Naive thymus-derived CD4-positive, alpha-beta T cell (primary cell): Measurements from ENCODE around the gene CCR5AS. TPM values are rescaled to one million over a fixed set of nuclear protein-coding genes. Genes with fewer than 3 reads are reported as not detected.

Experiments
- ATAC-seq: fragments of 150-1000 bp; cut with Tn5 transposase; 2 replicates; pipeline ENCODE4 v1.10.0; 2021; ENCODE audit warnings: mild to moderate bottlenecking, moderate library complexity
- CTCF ChIA-PET: fragments of 350-600 bp; sonication (Branson Sonifier 250); formaldehyde crosslinking; loops from one replicate; lab custom pipeline; 2021; ENCODE audit warnings: antibody characterized with exemption; lab: Charles Lee
- POLR2A ChIA-PET: fragments of 350-600 bp; sonication (Branson Sonifier 250); formaldehyde crosslinking; loops from one replicate; lab custom pipeline; 2021; ENCODE audit warnings: antibody characterized with exemption, inconsistent platforms; lab: Charles Lee
- DNase-seq, 9 donors: peaks; one replicate each; pipeline versions ENCODE4 v3.0.0 to v3.0.0-alpha.2; 2020 to 2022; ENCODE audit warnings: mixed read lengths in 1 of 9
- H3K27ac ChIP-seq: one replicate; pipeline ENCODE4 v1.7.0; 2013; ENCODE audit warnings: mild to moderate bottlenecking, low read depth, low read length, moderate library complexity
- H3K27me3 ChIP-seq, 2 donors: one replicate each; pipeline ENCODE4 v1.7.0; 2013; ENCODE audit warnings: low read length in 2 of 2, mild to moderate bottlenecking in 2 of 2, moderate library complexity in 2 of 2; ENCODE audit not compliant: control insufficient read depth in 2 of 2, insufficient read depth in 2 of 2
- H3K36me3 ChIP-seq, 3 experiments: 1 replicate in 2 of 3; 2 replicates in 1 of 3; pipeline ENCODE4 v1.7.0; 2013; ENCODE audit warnings: low read length in 3 of 3, mild to moderate bottlenecking in 3 of 3, moderate library complexity in 1 of 3; ENCODE audit not compliant: insufficient read depth in 3 of 3, control insufficient read depth in 2 of 3
- H3K4me1 ChIP-seq, 2 donors: one replicate each; pipeline ENCODE4 v1.7.0; 2013; ENCODE audit warnings: low read length in 2 of 2, mild to moderate bottlenecking in 2 of 2, moderate library complexity in 1 of 2; ENCODE audit not compliant: control insufficient read depth in 2 of 2, insufficient read depth in 2 of 2
- H3K4me3 ChIP-seq: 2 replicates; pipeline ENCODE4 v1.7.0; 2013; ENCODE audit warnings: mild to moderate bottlenecking, low read length
- H3K9me3 ChIP-seq, 3 experiments: 1 replicate in 2 of 3; 2 replicates in 1 of 3; pipeline ENCODE4 v1.7.0; 2013; ENCODE audit warnings: low read length in 3 of 3; ENCODE audit not compliant: control insufficient read depth in 2 of 3
- H3K27ac Mint-ChIP-seq, 9 donors: one replicate each; pipeline ENCODE4 v1.8.0; 2020 to 2022; ENCODE audit warnings: mixed read lengths in 9 of 9, mild to moderate bottlenecking in 8 of 9, moderate library complexity in 5 of 9, inconsistent platforms in 2 of 9
- H3K27me3 Mint-ChIP-seq, 5 donors: one replicate each; pipeline ENCODE4 v1.8.0; 2021 to 2022; ENCODE audit warnings: mixed read lengths in 5 of 5, mild to moderate bottlenecking in 1 of 5
- H3K36me3 Mint-ChIP-seq, 5 donors: one replicate each; pipeline ENCODE4 v1.8.0; 2020 to 2022; ENCODE audit warnings: mixed read lengths in 5 of 5, mild to moderate bottlenecking in 3 of 5, inconsistent platforms in 1 of 5
- H3K4me1 Mint-ChIP-seq, 7 donors: one replicate each; pipeline ENCODE4 v1.8.0; 2020 to 2022; ENCODE audit warnings: mixed read lengths in 7 of 7, mild to moderate bottlenecking in 3 of 7, inconsistent platforms in 1 of 7
- H3K4me3 Mint-ChIP-seq, 10 donors: one replicate each; pipeline ENCODE4 v1.8.0; 2020 to 2022; ENCODE audit warnings: mild to moderate bottlenecking in 10 of 10, mixed read lengths in 10 of 10, moderate library complexity in 6 of 10, inconsistent platforms in 2 of 10
- H3K9me3 Mint-ChIP-seq, 11 donors: one replicate each; pipeline ENCODE4 v1.8.0; 2020 to 2022; ENCODE audit warnings: mixed read lengths in 11 of 11, mild to moderate bottlenecking in 4 of 11, inconsistent platforms in 1 of 11, moderate library complexity in 1 of 11
- intact Hi-C, 2 donors: fragments of 100-400 bp; cut with micrococcal nuclease; formaldehyde crosslinking; loops; one replicate each; pipeline ENCODE4 v1.15.1; 2023
- polyA plus RNA-seq, 2 donors: library from polyadenylated mRNA; unstranded; fragments of 300-500 nt; fragmentation: Illumina TruSeq; gene quantifications; one replicate each; pipeline ENCODE4 v1.2.3, GENCODE V29; 2021
- total RNA-seq, 6 experiments: library from RNA in 5 of 6; stranded (reverse) in 5 of 6; gene quantifications; 1 replicate in 5 of 6; 2 replicates in 1 of 6; pipeline ENCODE4 v1.2.3 and lab custom pipeline; 2021 to 2026

The CCR5AS gene

DNA sequence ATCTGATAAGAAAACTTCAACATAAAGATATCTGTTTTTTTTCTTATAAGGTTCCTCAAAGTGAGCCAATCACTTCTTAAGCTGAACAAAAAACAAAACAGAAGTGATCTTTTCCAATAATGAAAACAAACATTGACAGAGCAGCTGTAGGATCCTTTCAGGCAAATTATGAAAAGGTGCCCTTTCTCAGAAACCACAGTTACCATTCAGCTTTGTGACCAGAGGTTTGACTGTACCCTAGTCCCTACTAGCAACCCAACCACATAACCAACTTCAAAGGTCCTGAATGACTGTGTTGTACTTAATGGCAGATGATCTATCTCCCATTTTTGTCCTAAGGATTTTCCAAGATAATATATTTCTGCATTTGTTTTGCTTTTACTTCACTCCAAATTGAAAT, 92.3 kb downstream of the CCR5AS start:
- peaks cover 0 to 26% (median 4%) of the 10 kb centered on the region in 11 donors for H3K9me3 Mint-ChIP-seq
- H3K4me3 Mint-ChIP-seq: no peak overlapping the region
- ATAC-seq (no peak), DNase-seq (no peak)
- no peak overlapping the region for H3K27ac Mint-ChIP-seq
- ChIA-PET CTCF (interaction anchor here (0.7 kb wide), 1 partner anchor 10 kb away, joined by 3 read pairs; no protein-coding TSS in a partner anchor), POLR2A (no interaction called here)
- peaks cover 0 to 10% (median 0%) of the 10 kb centered on the region in 7 donors for H3K4me1 Mint-ChIP-seq
- Histone ChIP-seq H3K27ac (no peak overlapping the region), H3K4me3 (no peak overlapping the region), H3K9me3 (no peaks in the 10 kb centered on the region), H3K4me1 (peaks cover 0 to 4% of the 10 kb centered on the region in 2 donors), H3K27me3 (peaks cover 0 to 3% of the 10 kb centered on the region in 2 donors), H3K36me3 (no peaks in the 10 kb centered on the region)
- H3K27me3 Mint-ChIP-seq: peaks cover 0 to 62% (median 0%) of the 10 kb centered on the region in 5 donors
- H3K36me3 Mint-ChIP-seq: peaks cover 0 to 28% (median 4%) of the 10 kb centered on the region in 5 donors
- intact Hi-C loops: no loop called here

Other genes with a start within 250 kb of the CCR5AS start
- 10 to 100 TPM in 2 of 5 experiments, 1 to 10 TPM in 3; 2.2 to 27.6 (median 4.5) TPM for gene CCR1, start 198.8 kb downstream of the CCR5AS start, total RNA-seq
- gene CCR1, start 198.8 kb downstream of the CCR5AS start, polyA plus RNA-seq: under 1 TPM; 0.08 to 0.09 TPM
- gene CCR3, start 164.6 kb downstream of the CCR5AS start, total RNA-seq: 1 to 10 TPM in 2 of 5 experiments, under 1 TPM in 1, not detected in 2; 0.17 to 7.4 (median 2.4) TPM
- not detected for gene CCR3, start 164.6 kb downstream of the CCR5AS start, polyA plus RNA-seq
- 10 to 100 TPM in 2 of 5 experiments, 1 to 10 TPM in 1, under 1 TPM in 2; 0.41 to 34.9 (median 2.0) TPM for gene CCR2, start 53.0 kb downstream of the CCR5AS start, total RNA-seq
- gene CCR2, start 53.0 kb downstream of the CCR5AS start, polyA plus RNA-seq: under 1 TPM in 1 of 2 donors, not detected in 1; 0.13 TPM
- gene CCR5, start 36.1 kb downstream of the CCR5AS start, total RNA-seq: 10 to 100 TPM in 1 of 5 experiments, 1 to 10 TPM in 1, under 1 TPM in 3; 0.66 to 22.5 (median 0.95) TPM
- gene CCR5, start 36.1 kb downstream of the CCR5AS start, polyA plus RNA-seq: not detected
- gene CCRL2, start 193 bp upstream of the CCR5AS start, total RNA-seq: 10 to 100 TPM in 1 of 5 experiments, 1 to 10 TPM in 2, under 1 TPM in 2; 0.35 to 20.5 (median 5.0) TPM
- gene CCRL2, start 193 bp upstream of the CCR5AS start, polyA plus RNA-seq: 1 to 10 TPM in 1 of 2 donors, under 1 TPM in 1; 0.34 to 1.3 TPM
- under 1 TPM in 1 of 5 experiments, not detected in 4; 0.78 TPM for gene LTF, start 57.8 kb upstream of the CCR5AS start, total RNA-seq
- gene LTF, start 57.8 kb upstream of the CCR5AS start, polyA plus RNA-seq: not detected
- not detected for gene RTP3, start 90.9 kb upstream of the CCR5AS start, total RNA-seq
- not detected for gene RTP3, start 90.9 kb upstream of the CCR5AS start, polyA plus RNA-seq
- under 1 TPM in 4 of 5 experiments, not detected in 1; 0.10 to 0.35 (median 0.22) TPM for gene LRRC2, start 159.2 kb upstream of the CCR5AS start, total RNA-seq
- under 1 TPM in 1 of 2 donors, not detected in 1; 0.48 TPM for gene LRRC2, start 159.2 kb upstream of the CCR5AS start, polyA plus RNA-seq
- gene FAM240A, start 205.5 kb upstream of the CCR5AS start, total RNA-seq: not detected
- not detected for gene FAM240A, start 205.5 kb upstream of the CCR5AS start, polyA plus RNA-seq